Thoracic aorta (tissue), 2 donors: ENCODE data around the gene DPPA5. TPM values are rescaled to one million over a fixed set of nuclear protein-coding genes. Genes with fewer than 3 reads are reported as not detected.
"Not testable (repeated sequence)": the region's sequence is repeated elsewhere in the genome, so short reads cannot be mapped to it uniquely, and the experiment has no call there.

Experiments
- ATAC-seq: fragments of 150-250 bp; one replicate; pipeline ENCODE4 v1.8.0; 2017; ENCODE audit warnings: low read depth; ENCODE audit not compliant: insufficient number of reproducible peaks, low FRiP score
- DNase-seq: peaks from one replicate; pipeline ENCODE4 v3.0.0-alpha.2; 2020; ENCODE audit warnings: low spot score
- H3K27ac ChIP-seq, 2 donors: fragments of 200-600 bp; sonication (generic); 1 replicate in 1 of 2; 2 replicates in 1 of 2; pipeline ENCODE4 v1.5.1; 2016; ENCODE audit warnings: mild to moderate bottlenecking in 2 of 2, moderate library complexity in 2 of 2
- H3K27me3 ChIP-seq: fragments of 200-600 bp; sonication (generic); replicated peaks from 2 replicates; pipeline ENCODE4 v1.6.0; 2016; ENCODE audit warnings: mild to moderate bottlenecking; ENCODE audit not compliant: insufficient read depth
- H3K36me3 ChIP-seq: fragments of 200-600 bp; sonication (generic); one replicate; pipeline ENCODE4 v1.5.1; 2016
- H3K4me1 ChIP-seq, 2 donors: fragments of 200-600 bp; sonication (generic); 1 replicate in 1 of 2; 2 replicates in 1 of 2; pipeline versions ENCODE4 v1.5.1 to v1.6.0; 2016; ENCODE audit warnings: low read depth in 2 of 2, mild to moderate bottlenecking in 1 of 2; ENCODE audit not compliant: control insufficient read depth in 1 of 2
- H3K4me3 ChIP-seq: fragments of 200-600 bp; sonication (generic); 2 replicates; pipeline ENCODE4 v1.5.1; 2016; ENCODE audit warnings: mild to moderate bottlenecking
- H3K9me3 ChIP-seq: fragments of 200-600 bp; sonication (generic); 2 replicates; pipeline ENCODE4 v1.5.1; 2016
- total RNA-seq, 2 donors: library from RNA; depleted of rRNA; stranded (reverse); fragments of >200 nt; gene quantifications; one replicate each; pipeline versions ENCODE4 v1.1.0 to v1.2.3, GENCODE V29; 2016
- TF ChIP-seq, protein P1 (sequence below): fragments of 200-600 bp; sonication (generic); IDR thresholded peaks from one replicate; pipeline ENCODE4 v1.5.1; 2019; ENCODE audit warnings: antibody characterized with exemption

The DPPA5 gene
- total RNA-seq, 2 donors from 2014 or later = not detected

DNA sequence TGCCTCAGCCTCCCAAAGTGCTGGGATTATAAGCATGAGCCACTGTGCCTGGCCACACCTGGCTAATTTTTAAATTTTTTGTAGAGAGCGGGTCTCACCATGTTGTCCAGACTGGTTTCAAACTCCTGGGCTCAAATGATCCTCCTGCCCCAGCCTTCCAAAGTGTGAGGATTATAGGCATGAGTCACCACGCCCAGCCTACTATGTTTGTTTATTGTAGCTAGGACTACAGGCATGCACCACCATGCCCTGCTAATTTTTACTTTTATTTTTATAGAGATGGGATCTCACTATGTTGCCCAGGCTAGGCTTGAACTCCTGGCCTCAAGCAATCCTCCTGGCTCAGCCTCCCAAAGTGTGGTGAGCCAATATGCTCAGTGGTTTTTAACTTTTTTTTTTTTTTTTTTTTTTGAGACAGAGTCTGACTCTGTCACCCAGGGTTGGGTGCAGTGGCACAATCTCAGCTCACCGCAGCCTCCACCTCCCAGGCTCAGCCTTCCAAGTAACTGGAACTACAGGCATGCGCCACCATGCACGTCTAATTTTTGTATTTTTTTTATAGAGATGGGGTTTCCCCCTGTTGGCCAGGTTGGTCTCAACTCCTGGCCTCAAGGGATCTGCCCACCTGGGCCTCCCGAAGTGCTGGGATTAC lies 28.5 kb upstream of the DPPA5 start:
- ATAC-seq = no peak
- TF ChIP-seq, protein P1, sequence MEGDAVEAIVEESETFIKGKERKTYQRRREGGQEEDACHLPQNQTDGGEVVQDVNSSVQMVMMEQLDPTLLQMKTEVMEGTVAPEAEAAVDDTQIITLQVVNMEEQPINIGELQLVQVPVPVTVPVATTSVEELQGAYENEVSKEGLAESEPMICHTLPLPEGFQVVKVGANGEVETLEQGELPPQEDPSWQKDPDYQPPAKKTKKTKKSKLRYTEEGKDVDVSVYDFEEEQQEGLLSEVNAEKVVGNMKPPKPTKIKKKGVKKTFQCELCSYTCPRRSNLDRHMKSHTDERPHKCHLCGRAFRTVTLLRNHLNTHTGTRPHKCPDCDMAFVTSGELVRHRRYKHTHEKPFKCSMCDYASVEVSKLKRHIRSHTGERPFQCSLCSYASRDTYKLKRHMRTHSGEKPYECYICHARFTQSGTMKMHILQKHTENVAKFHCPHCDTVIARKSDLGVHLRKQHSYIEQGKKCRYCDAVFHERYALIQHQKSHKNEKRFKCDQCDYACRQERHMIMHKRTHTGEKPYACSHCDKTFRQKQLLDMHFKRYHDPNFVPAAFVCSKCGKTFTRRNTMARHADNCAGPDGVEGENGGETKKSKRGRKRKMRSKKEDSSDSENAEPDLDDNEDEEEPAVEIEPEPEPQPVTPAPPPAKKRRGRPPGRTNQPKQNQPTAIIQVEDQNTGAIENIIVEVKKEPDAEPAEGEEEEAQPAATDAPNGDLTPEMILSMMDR = no peak
- Histone ChIP-seq H3K27me3 (no peaks in the 10 kb centered on the region), H3K36me3 (no peaks in the 10 kb centered on the region), H3K27ac (no peak overlapping the region), H3K4me3 (no peak overlapping the region), H3K4me1 (no peaks in the 10 kb centered on the region), H3K9me3 (no peaks in the 10 kb centered on the region)
- no peak for DNase-seq

DNA sequence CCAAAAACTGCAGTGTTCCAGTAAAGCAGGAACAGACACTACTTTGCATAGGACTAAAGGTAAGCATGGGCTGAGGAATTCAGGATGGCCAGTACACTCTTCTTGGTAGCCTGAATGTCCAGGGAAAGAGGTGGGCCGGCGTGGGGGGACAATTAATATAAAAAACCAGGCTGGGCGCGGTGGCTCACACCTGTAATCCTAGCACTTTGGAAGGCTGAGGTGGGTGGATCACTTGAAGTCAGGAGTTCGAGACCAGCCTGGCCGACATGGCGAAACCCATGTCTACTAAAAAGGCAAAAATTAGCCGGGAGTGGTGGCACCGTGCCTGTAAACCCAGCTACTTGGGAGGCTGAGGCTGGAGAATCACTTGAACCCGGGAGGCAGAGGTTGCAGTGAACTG lies 27.5 kb upstream of the DPPA5 start:
- not testable (repeated sequence) for H3K4me3 ChIP-seq, H3K9me3 ChIP-seq, H3K36me3 ChIP-seq, H3K27me3 ChIP-seq, ATAC-seq, H3K27ac ChIP-seq, H3K4me1 ChIP-seq, DNase-seq

DNA sequence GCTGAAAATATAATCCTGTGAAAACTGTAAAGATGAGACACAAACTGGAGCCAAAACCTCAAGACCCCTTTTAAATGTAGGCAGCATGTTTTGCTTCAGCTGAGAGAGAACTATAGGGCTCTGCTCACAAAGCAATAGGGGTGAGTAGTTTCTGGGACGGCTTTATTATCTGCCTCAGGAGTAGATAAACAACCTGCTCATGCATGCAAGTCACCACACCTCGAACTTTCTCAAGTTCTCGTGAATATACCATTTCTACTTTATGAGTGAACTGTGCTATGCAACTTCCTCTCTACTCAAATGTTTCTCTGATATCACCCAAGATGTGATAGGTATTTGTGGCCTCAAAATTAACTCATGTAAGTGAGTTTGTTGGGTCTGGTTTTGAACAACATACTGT lies 23.1 kb upstream of the DPPA5 start:
- ATAC-seq (no peak), DNase-seq (no peak)
- no peaks in the 10 kb centered on the region for H3K27me3 ChIP-seq
- no peaks in the 10 kb centered on the region for H3K4me1 ChIP-seq
- TF ChIP-seq, protein P1 = no peak
- no peaks in the 10 kb centered on the region for H3K9me3 ChIP-seq
- H3K36me3 ChIP-seq = no peaks in the 10 kb centered on the region
- no peak overlapping the region for H3K4me3 ChIP-seq
- H3K27ac ChIP-seq = no peak overlapping the region

DNA sequence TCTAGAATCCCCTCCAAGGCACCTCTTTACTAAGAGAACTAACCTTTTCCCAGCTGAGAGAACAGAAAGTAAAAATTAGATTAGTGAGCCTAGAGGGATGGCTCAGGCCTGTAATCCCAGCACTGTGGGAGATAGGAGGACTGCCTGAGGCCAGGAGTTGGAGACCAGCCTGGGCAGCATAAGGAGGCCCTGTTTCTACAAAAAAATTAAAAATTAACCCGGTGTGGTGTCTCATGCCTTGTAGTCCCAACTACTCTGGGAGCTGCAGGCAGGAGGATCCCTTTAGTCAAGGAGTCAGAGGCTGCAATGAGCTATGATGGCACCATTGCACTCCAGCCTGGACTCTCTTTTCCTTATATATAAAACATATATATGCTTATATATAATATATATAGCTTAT lies 21.1 kb upstream of the DPPA5 start:
- no peaks in the 10 kb centered on the region for H3K27me3 ChIP-seq
- H3K4me1 ChIP-seq = no peaks in the 10 kb centered on the region
- DNase-seq (no peak), ATAC-seq (no peak)
- TF ChIP-seq, protein P1 = no peak
- no peaks in the 10 kb centered on the region for H3K36me3 ChIP-seq
- no peak overlapping the region for H3K4me3 ChIP-seq
- no peak overlapping the region for H3K27ac ChIP-seq
- H3K9me3 ChIP-seq = no peaks in the 10 kb centered on the region

DNA sequence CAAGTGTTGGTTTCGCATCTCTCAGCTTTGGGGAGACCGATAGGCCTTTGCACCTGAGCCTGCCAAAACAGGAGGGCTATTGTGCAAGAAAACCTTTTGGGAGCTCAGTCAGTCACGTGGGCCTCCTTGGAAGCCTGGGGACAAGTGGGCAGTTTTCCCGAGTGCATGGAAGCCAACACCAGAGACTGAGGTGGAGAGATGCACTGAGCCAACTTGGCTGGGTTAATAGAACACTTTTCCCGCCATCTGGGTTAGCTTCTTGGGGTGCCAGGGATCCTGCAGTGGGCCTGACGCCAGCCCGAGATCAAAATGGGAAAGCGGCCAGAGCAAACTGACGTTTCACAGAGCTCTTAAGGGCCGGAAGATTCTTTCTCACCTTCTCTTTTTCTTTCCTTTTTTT lies 18.4 kb upstream of the DPPA5 start:
- no peaks in the 10 kb centered on the region for H3K36me3 ChIP-seq
- no peaks in the 10 kb centered on the region for H3K27me3 ChIP-seq
- ATAC-seq (no peak), DNase-seq (no peak)
- no peak overlapping the region for H3K27ac ChIP-seq
- TF ChIP-seq, protein P1 = no peak
- no peak overlapping the region for H3K4me3 ChIP-seq
- no peaks in the 10 kb centered on the region for H3K9me3 ChIP-seq
- no peaks in the 10 kb centered on the region for H3K4me1 ChIP-seq

DNA sequence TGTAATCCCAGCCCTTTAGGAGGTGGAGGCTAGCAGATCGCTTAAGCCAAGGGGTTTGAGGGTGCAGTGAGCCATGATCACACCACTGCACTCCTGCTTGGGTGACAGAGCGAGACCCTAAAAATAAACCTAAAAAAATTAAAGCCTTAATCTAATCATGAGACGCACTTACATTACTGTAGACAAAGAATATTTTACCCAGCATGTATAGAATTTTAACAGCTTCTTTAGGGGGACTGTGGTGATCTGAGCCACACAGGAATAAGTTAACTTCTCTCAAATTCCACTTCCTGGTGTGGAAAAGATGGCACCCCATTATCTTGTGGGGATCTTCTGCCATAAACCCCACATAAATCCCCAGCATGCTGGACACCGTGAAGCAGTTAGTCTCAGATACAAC lies 17.9 kb upstream of the DPPA5 start:
- Histone ChIP-seq H3K27me3 (no peaks in the 10 kb centered on the region), H3K36me3 (no peaks in the 10 kb centered on the region), H3K4me3 (no peak overlapping the region), H3K27ac (no peak overlapping the region), H3K4me1 (no peaks in the 10 kb centered on the region), H3K9me3 (no peaks in the 10 kb centered on the region)
- TF ChIP-seq, protein P1 = no peak
- no peak for ATAC-seq
- DNase-seq = no peak
